ENCODE measurements around the gene ECE2. TPM values are rescaled to one million over a fixed set of nuclear protein-coding genes. Genes with fewer than 3 reads are reported as not detected.

The ECE2 gene
- total RNA-seq: not detected in 3 replicates

DNA sequence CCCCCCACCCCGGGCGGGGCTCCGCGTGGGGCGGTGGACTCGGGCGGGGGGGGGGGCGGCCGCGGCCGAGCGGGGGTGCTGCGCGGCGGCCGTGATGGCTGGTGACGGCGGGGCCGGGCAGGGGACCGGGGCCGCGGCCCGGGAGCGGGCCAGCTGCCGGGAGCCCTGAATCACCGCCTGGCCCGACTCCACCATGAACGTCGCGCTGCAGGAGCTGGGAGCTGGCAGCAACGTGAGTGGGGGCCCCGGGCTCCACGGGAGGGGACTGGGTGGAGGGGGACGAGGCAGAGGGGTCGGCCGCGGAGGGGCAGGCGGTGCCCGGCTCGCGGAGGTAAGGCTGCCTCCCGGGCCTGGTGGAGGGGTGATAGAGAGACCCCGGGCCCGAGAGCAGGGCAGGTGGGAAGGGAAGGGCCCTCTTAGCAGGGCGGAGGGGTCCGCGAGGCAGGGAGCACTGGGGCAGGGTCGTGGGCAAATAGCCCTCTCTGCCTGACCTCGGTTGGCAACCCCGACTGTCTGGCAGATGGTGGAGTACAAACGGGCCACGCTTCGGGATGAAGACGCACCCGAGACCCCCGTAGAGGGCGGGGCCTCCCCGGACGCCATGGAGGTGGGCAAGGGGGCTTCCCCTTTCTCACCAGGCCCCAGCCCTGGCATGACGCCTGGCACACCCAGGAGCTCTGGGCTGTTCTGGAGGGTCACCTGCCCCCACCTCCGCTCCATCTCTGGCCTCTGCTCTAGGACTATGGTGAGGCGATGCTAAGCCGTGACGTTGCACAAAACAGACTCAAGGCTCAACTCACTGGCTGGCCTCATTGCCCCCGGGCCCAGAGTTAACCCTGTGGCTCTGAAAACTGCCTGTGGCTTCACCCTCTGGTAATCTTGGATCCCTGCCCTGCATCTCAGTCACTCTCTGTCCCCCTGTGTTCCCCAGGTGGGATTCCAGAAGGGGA lies at the start of gene ECE2:
TSS of gene ECE2 (plus strand) at position 62 of the 950 bp plus-strand sequence. CDS start at position 194, 132 bp downstream.
- Mint-ChIP-seq H3K36me3 (no peaks in the 10 kb centered on the region), H3K27ac (no peak within 1 kb of the TSS), H3K9me3 (no peaks in the 10 kb centered on the region), H3K4me3 (peak within 1 kb of the TSS; percentile 3), H3K27me3 (ENCODE audit: low read depth) (peaks cover 93% of the 10 kb centered on the region), H3K4me1 (no peaks in the 10 kb centered on the region)
- DNase-seq (ENCODE audit: low spot score in 2 of 2, unreplicated experiment in 2 of 2): no peak
- TF ChIP-seq, protein P1, sequence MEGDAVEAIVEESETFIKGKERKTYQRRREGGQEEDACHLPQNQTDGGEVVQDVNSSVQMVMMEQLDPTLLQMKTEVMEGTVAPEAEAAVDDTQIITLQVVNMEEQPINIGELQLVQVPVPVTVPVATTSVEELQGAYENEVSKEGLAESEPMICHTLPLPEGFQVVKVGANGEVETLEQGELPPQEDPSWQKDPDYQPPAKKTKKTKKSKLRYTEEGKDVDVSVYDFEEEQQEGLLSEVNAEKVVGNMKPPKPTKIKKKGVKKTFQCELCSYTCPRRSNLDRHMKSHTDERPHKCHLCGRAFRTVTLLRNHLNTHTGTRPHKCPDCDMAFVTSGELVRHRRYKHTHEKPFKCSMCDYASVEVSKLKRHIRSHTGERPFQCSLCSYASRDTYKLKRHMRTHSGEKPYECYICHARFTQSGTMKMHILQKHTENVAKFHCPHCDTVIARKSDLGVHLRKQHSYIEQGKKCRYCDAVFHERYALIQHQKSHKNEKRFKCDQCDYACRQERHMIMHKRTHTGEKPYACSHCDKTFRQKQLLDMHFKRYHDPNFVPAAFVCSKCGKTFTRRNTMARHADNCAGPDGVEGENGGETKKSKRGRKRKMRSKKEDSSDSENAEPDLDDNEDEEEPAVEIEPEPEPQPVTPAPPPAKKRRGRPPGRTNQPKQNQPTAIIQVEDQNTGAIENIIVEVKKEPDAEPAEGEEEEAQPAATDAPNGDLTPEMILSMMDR (IDR thresholded peaks at IDR 0.05; ENCODE audit: unreplicated experiment): no peak

DNA sequence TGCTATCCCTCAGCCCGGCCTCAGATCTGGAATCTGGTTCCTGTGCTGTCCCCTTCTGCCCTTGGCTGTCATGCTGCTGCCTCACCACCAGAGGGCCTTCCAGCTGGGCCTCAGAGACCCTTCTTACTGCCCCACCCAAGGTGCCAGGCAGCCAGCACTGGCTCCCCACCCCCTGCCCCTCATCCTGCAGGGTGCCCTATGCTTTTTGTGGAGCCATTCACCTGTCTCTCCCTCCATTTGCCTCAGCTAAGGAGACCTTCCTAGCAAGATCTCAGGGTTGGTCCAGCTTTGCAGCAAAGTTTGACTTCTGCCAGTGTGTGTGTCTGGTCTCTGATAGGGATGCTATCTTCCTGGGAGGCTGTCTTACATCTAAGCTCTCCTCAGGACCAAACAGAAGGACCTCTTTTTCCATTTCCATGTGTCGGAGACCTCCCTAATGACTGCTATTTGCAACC lies 48.3 kb upstream of the ECE2 start:
- Mint-ChIP-seq H3K9me3 (no peaks in the 10 kb centered on the region), H3K36me3 (no peaks in the 10 kb centered on the region), H3K27ac (no peak overlapping the region), H3K27me3 (ENCODE audit: low read depth) (peaks cover 79% of the 10 kb centered on the region), H3K4me1 (peaks cover 9% of the 10 kb centered on the region), H3K4me3 (no peak overlapping the region)
- no peak for DNase-seq (ENCODE audit: low spot score in 2 of 2, unreplicated experiment in 2 of 2)
- TF ChIP-seq, protein P1 (IDR thresholded peaks at IDR 0.05; ENCODE audit: unreplicated experiment): peak; percentile 82

DNA sequence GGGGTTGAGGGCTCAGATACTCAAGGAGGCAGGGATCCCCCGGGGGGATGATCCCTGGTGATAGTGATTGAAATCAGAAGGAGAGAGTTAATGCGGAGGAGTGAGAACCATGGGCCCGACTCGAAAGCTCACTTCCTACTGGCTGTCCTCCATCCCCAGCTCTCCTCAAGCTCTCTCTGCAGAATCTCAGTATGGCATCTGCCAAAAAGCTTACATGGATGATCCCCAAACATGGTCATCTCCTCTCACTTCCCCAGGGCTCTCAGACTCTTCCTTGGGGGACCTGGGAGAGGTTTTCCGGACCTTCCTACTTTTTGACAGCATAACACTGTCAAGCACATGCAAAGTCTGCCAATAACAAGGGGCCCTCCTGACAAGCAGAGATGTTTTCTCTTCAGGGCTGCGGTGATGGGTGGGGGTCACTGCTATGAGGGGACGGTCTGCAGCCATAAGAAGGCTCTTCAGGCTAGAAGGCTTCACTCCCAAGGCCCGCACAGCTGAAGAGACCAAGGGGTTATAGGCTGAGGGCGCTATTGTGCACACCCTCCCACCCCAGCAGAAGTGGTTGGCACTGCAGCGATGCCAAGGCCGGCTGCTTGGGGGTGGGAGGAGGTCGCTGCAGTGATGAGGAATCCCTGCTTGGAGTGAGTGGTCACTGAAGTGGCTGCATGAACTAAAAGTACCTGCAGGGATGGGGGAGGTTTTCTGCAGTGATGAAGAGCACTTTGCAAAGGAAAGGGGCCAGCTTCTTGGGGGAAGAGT lies 47.3 kb upstream of the ECE2 start:
- peak overlapping the region; percentile 65 for H3K4me3 Mint-ChIP-seq
- no peak for DNase-seq (ENCODE audit: low spot score in 2 of 2, unreplicated experiment in 2 of 2)
- H3K9me3 Mint-ChIP-seq: no peaks in the 10 kb centered on the region
- TF ChIP-seq, protein P1 (IDR thresholded peaks at IDR 0.05; ENCODE audit: unreplicated experiment): no peak
- H3K4me1 Mint-ChIP-seq: peaks cover 9% of the 10 kb centered on the region
- H3K36me3 Mint-ChIP-seq: no peaks in the 10 kb centered on the region
- H3K27me3 Mint-ChIP-seq (ENCODE audit: low read depth): peaks cover 82% of the 10 kb centered on the region
- no peak overlapping the region for H3K27ac Mint-ChIP-seq

DNA sequence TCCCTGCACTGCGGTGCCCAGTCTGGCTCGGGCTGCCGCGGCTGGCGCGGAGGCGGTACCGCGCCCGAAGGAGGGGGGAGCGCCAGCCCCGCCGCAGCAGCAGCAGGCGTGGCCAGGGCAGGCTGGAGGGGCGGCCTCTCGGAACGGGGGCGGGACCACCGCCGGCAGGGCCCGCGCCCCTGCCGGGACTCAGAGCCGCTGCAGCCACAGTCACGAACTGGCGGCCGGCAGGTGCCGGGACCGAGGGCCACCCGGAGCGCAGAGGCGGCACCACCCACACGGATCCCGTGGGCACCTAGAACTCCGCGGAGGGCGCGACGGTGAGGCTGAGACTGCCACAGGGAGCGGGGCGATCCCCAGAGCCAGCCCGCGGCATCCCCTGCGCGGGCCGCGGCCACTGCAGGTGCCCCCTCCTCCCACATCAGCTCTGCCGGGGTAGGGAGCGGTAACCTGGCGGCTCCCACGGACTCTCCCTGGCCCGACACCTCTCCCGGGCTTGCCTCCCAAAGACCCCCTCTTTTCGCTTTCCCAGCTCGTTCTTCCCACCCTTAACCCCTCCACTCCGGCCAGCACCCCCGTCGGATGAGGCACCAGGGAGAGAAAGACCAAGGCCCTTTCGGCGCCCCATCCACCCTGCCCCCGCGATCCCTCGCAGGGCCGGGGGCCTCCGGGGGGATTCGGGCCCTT lies 46.3 kb upstream of the ECE2 start, which contains the start of gene VWA5B2:
TSS of gene VWA5B2 (plus strand) at position 192 of the 687 bp plus-strand sequence. CDS start 944 bp downstream, outside the sequence.
- TF ChIP-seq, protein P1 (IDR thresholded peaks at IDR 0.05; ENCODE audit: unreplicated experiment): no peak
- Mint-ChIP-seq H3K4me3 (peak within 1 kb of the TSS; percentile 65), H3K27me3 (ENCODE audit: low read depth) (peaks cover 84% of the 10 kb centered on the region), H3K27ac (no peak within 1 kb of the TSS), H3K4me1 (peaks cover 9% of the 10 kb centered on the region), H3K9me3 (no peaks in the 10 kb centered on the region), H3K36me3 (no peaks in the 10 kb centered on the region)
- DNase-seq (ENCODE audit: low spot score in 2 of 2, unreplicated experiment in 2 of 2): peak; percentile 55 to 72

DNA sequence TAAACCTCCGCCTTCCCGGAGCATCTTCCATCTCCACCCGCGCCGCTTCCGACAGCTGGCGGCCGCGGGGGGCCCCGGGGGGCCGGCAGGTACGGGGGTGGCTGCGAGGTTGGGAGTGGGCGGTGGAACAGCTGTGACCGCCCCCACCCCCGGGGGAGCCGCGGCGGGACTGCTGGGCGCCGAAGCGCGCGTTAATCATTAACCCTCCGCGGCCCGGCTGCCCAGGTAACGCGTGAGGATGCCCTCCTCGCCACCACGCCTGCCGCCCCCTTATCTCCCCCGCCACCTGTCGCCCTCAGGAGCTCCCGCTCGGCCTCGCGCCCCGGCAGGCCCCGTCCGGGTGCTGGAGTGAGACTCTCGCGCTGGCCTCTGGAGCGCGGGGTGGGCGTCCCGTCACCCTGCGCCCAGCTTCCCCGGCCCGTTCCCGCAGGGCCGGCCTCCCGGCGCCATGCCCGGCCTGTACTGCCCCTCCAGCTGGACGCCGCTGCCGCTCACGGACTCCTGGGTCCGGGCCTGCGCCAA lies 45.7 kb upstream of the ECE2 start:
- Mint-ChIP-seq H3K4me1 (peaks cover 9% of the 10 kb centered on the region), H3K9me3 (no peaks in the 10 kb centered on the region), H3K4me3 (peak overlapping the region; percentile 58), H3K27ac (no peak overlapping the region), H3K36me3 (no peaks in the 10 kb centered on the region), H3K27me3 (ENCODE audit: low read depth) (peaks cover 84% of the 10 kb centered on the region)
- DNase-seq (ENCODE audit: low spot score in 2 of 2, unreplicated experiment in 2 of 2): no peak
- TF ChIP-seq, protein P1 (IDR thresholded peaks at IDR 0.05; ENCODE audit: unreplicated experiment): no peak

Data from mesothelial cell of epicardium (in vitro differentiated cells).